GM23338 (cell line): Measurements from ENCODE around the gene SLC22A5. TPM values are rescaled to one million over a fixed set of nuclear protein-coding genes. Genes with fewer than 3 reads are reported as not detected.

ENCODE experiments used
- ATAC-seq: fragments of 200-7000 bp; cut with Tn5 transposase; 3 replicates; pipeline ENCODE4 v1.9.1; 2020
- DNase-seq: peaks from one replicate; pipeline ENCODE4 v3.0.0-alpha.2; 2015; ENCODE audit warnings: low spot score
- H2AFZ ChIP-seq: fragments of 200-600 bp; sonication (generic); 2 replicates; pipeline ENCODE4 v1.8.0; 2016; ENCODE audit warnings: antibody characterized with exemption, mild to moderate bottlenecking, moderate library complexity
- H3F3A ChIP-seq: fragments of 200-600 bp; sonication (generic); replicated peaks from 2 replicates; pipeline ENCODE4 v1.8.0; 2017; ENCODE audit warnings: antibody characterized with exemption, mixed run types, low read depth
- H3K27ac ChIP-seq: fragments of 200-600 bp; sonication (generic); 2 replicates; pipeline ENCODE4 v1.6.1; 2016; ENCODE audit warnings: low read depth
- H3K27me3 ChIP-seq: fragments of 200-600 bp; sonication (generic); 2 replicates; pipeline ENCODE4 v1.8.0; 2016; ENCODE audit warnings: mild to moderate bottlenecking, mixed run types, moderate library complexity; ENCODE audit not compliant: insufficient read depth
- H3K36me3 ChIP-seq: fragments of 200-600 bp; sonication (generic); 2 replicates; pipeline ENCODE4 v1.8.0; 2016; ENCODE audit warnings: mild to moderate bottlenecking; ENCODE audit not compliant: insufficient read depth
- H3K4me1 ChIP-seq: fragments of 200-600 bp; sonication (generic); 2 replicates; pipeline ENCODE4 v1.8.0; 2016; ENCODE audit warnings: mild to moderate bottlenecking, moderate library complexity; ENCODE audit not compliant: insufficient read depth
- H3K4me2 ChIP-seq: fragments of 200-600 bp; sonication (generic); 2 replicates; pipeline ENCODE4 v1.7.1; 2017; ENCODE audit warnings: mixed run types
- H3K4me3 ChIP-seq: fragments of 200-600 bp; sonication (generic); 2 replicates; pipeline ENCODE4 v1.6.1; 2016; ENCODE audit warnings: mixed run types
- H3K79me2 ChIP-seq: fragments of 200-600 bp; sonication (generic); replicated peaks from 2 replicates; pipeline ENCODE4 v1.8.0; 2017; ENCODE audit warnings: mild to moderate bottlenecking; ENCODE audit not compliant: insufficient read depth
- H3K9me2 ChIP-seq: fragments of 200-600 bp; sonication (generic); 2 replicates; pipeline ENCODE4 v1.8.0; 2017; ENCODE audit not compliant: insufficient read depth
- H4K20me1 ChIP-seq: fragments of 200-600 bp; sonication (generic); replicated peaks from 2 replicates; pipeline ENCODE4 v1.8.0; 2017; ENCODE audit warnings: mild to moderate bottlenecking; ENCODE audit not compliant: insufficient read depth
- H3K27ac Mint-ChIP-seq: 2 replicates; pipeline ENCODE4 v1.8.0; 2020; ENCODE audit warnings: inconsistent platforms, mild to moderate bottlenecking, moderate library complexity, mixed read lengths
- H3K27me3 Mint-ChIP-seq: 3 replicates; pipeline ENCODE4 v1.8.0; 2022; ENCODE audit warnings: low read depth, mild to moderate bottlenecking, moderate library complexity, mixed read lengths, inconsistent platforms; ENCODE audit not compliant: insufficient read depth, poor library complexity
- H3K36me3 Mint-ChIP-seq: 3 replicates; pipeline ENCODE4 v1.8.0; 2021; ENCODE audit warnings: low read depth, mild to moderate bottlenecking, inconsistent platforms, moderate library complexity, mixed read lengths
- H3K4me1 Mint-ChIP-seq: 3 replicates; pipeline ENCODE4 v1.8.0; 2020; ENCODE audit warnings: mild to moderate bottlenecking, inconsistent platforms, mixed read lengths
- H3K4me3 Mint-ChIP-seq: 3 replicates; pipeline ENCODE4 v1.8.0; 2021; ENCODE audit warnings: moderate library complexity, mild to moderate bottlenecking, inconsistent platforms, mixed read lengths
- H3K9me3 Mint-ChIP-seq: 3 replicates; pipeline ENCODE4 v1.8.0; 2020; ENCODE audit warnings: moderate library complexity, mild to moderate bottlenecking, inconsistent platforms, mixed read lengths
- CREB1 ChIP-seq: fragments of 250-450 bp; sonication (Bioruptor Pico); IDR thresholded peaks from 2 replicates; pipeline ENCODE4 v1.5.0; 2020; ENCODE audit warnings: low read depth, mild to moderate bottlenecking, moderate library complexity
- ETS1 ChIP-seq: IDR thresholded peaks from 2 replicates; pipeline ENCODE4 v1.6.1; 2016; ENCODE audit warnings: antibody characterized with exemption
- EZH2 ChIP-seq: fragments of 200-600 bp; sonication (generic); IDR thresholded peaks from one replicate; pipeline ENCODE4 v1.8.0; 2017; ENCODE audit warnings: antibody characterized with exemption, mild to moderate bottlenecking, low read depth; ENCODE audit not compliant: unreplicated experiment
- JUNB ChIP-seq: IDR thresholded peaks from one replicate; pipeline ENCODE4 v1.6.1; 2016; ENCODE audit warnings: antibody characterized with exemption; ENCODE audit not compliant: unreplicated experiment
- POLR2AphosphoS5 ChIP-seq: IDR thresholded peaks from 2 replicates; pipeline ENCODE4 v1.6.1; 2016; ENCODE audit warnings: antibody characterized with exemption, low read depth
- REST ChIP-seq: IDR thresholded peaks from one replicate; pipeline ENCODE4 v1.6.1; 2018; ENCODE audit warnings: antibody characterized with exemption; ENCODE audit not compliant: unreplicated experiment
- ZNF114 ChIP-seq: fragments of 250-450 bp; sonication (Bioruptor Pico); IDR thresholded peaks from 2 replicates; pipeline ENCODE4 v1.5.0; 2020; ENCODE audit warnings: mild to moderate bottlenecking, moderate library complexity
- ZNF462 ChIP-seq: fragments of 250-450 bp; sonication (Bioruptor Pico); IDR thresholded peaks from 2 replicates; pipeline ENCODE4 v1.5.0; 2020; ENCODE audit warnings: mild to moderate bottlenecking, moderate library complexity
- polyA plus RNA-seq: library from polyadenylated mRNA; unstranded; fragments of >200 nt; fragmentation: Nextera tagmentation; extraction: Ambion mirVana; gene quantifications from 2 replicates; pipeline ENCODE4 v1.2.1, GENCODE V29; 2016
- total RNA-seq: library from RNA; depleted of rRNA; stranded (reverse); fragments of >200 nt; shearing (Covaris generic); gene quantifications from 2 replicates; pipeline ENCODE4 v1.2.3, GENCODE V29; 2014

Gene SLC22A5
- total and polyA plus RNA-seq, 2 experiments from 2014 or later, result 1.9 to 2.4 TPM

- TF ChIP-seq ZNF462 (CRISPR knock-in tag) (no peak), ETS1 (no peak), POLR2AphosphoS5 (no peak), ZNF114 (no peak)
Measured at GRCh38 chr5:132392978-132393825, 23.7 kb downstream of the SLC22A5 start (continued).

- ATAC-seq, result no peak
- Mint-ChIP-seq H3K27ac (no peak overlapping the region), H3K4me1 (no peaks in the 10 kb centered on the region)
- TF ChIP-seq JUNB, result no peak
- no peak for TF ChIP-seq POLR2AphosphoS5
- TF ChIP-seq EZH2, result no peak
- TF ChIP-seq CREB1 (CRISPR knock-in tag), result no peak
- TF ChIP-seq REST, result no peak
- no peak for TF ChIP-seq ETS1
- TF ChIP-seq ZNF114, result no peak
Measured at GRCh38 chr5:132394667-132395259, 25.3 kb downstream of the SLC22A5 start.

More at GRCh38 chr5:132394667-132395259, 25.3 kb downstream of the SLC22A5 start:
- H3K9me2 ChIP-seq, result no peaks in the 10 kb centered on the region
- DNase-seq, result no peak
- Mint-ChIP-seq H3K9me3 (no peaks in the 10 kb centered on the region), H3K36me3 (no peaks in the 10 kb centered on the region), H3K27me3 (no peaks in the 10 kb centered on the region), H3K4me3 (no peak overlapping the region)
- no peaks in the 10 kb centered on the region for H4K20me1 ChIP-seq
- no peaks in the 10 kb centered on the region for H3F3A ChIP-seq
- H3K79me2 ChIP-seq, result no peaks in the 10 kb centered on the region
- H3K4me1 ChIP-seq, result no peaks in the 10 kb centered on the region
- no peaks in the 10 kb centered on the region for H3K36me3 ChIP-seq
- no peak overlapping the region for H3K4me3 ChIP-seq
- H2AFZ ChIP-seq, result no peak overlapping the region
- no peaks in the 10 kb centered on the region for H3K27me3 ChIP-seq
- H3K27ac ChIP-seq, result no peak overlapping the region
- no peak overlapping the region for H3K4me2 ChIP-seq
